K562 (cell line): ENCODE data around the gene HBG1. TPM values are rescaled to one million over a fixed set of nuclear protein-coding genes. Genes with fewer than 3 reads are reported as not detected.

Experiments used
- BCOR ChIP-seq: fragments of 450-650 bp; IDR thresholded peaks from 2 replicates; pipeline ENCODE4 v1.6.1; 2016
- CBFA2T3 ChIP-seq: fragments of 450-650 bp; IDR thresholded peaks from 2 replicates; pipeline ENCODE4 v1.6.1; 2017
- CC2D1A ChIP-seq: fragments of 450-650 bp; IDR thresholded peaks from 2 replicates; pipeline ENCODE4 v1.6.1; 2017; ENCODE audit warnings: mild to moderate bottlenecking
- CHD7 ChIP-seq: fragments of 200-600 bp; sonication (generic); IDR thresholded peaks from one replicate; pipeline ENCODE4 v1.6.1; 2012; ENCODE audit warnings: mild to moderate bottlenecking, low read depth, low read length, inconsistent platforms
- GTF2E2 ChIP-seq: fragments of 200-800 bp; sonication (Bioruptor generic); IDR thresholded peaks from 2 replicates; pipeline ENCODE4 v1.6.1; 2016; ENCODE audit warnings: missing genetic modification characterization, missing compliant biosample characterization
- HNRNPLL ChIP-seq: fragments of 200-400 bp; formaldehyde crosslinking; IDR thresholded peaks from 2 replicates; pipeline ENCODE4 v1.6.1; 2017; ENCODE audit warnings: low read length, low read depth, mild to moderate bottlenecking; ENCODE audit not compliant: poor library complexity, severe bottlenecking
- NKRF ChIP-seq: fragments of 450-650 bp; IDR thresholded peaks from 2 replicates; pipeline ENCODE4 v1.6.1; 2016; ENCODE audit warnings: borderline replicate concordance
- PHTF2 ChIP-seq: fragments of 250-450 bp; sonication (Bioruptor Pico); IDR thresholded peaks from 2 replicates; pipeline ENCODE4 v1.5.0; 2021; ENCODE audit warnings: mild to moderate bottlenecking
- POLR2G ChIP-seq: fragments of 200-400 bp; formaldehyde crosslinking; IDR thresholded peaks from 2 replicates; pipeline ENCODE4 v1.6.1; 2017; ENCODE audit warnings: low read depth, mild to moderate bottlenecking, antibody characterized with exemption, low read length, moderate library complexity
- RFX5 ChIP-seq: IDR thresholded peaks from 2 replicates; pipeline ENCODE4 v1.6.1; 2011; ENCODE audit warnings: low read depth, mild to moderate bottlenecking, improper control_type of control experiment, low read length
- TRIM24 ChIP-seq, 2 experiments: fragments of 450-650 bp; IDR thresholded peaks; 2 replicates each; pipeline ENCODE4 v1.6.1; 2016
- TRIM28 ChIP-seq: fragments of 450-650 bp; IDR thresholded peaks from 2 replicates; pipeline ENCODE4 v1.6.1; 2017
- ZNF146 ChIP-seq: IDR thresholded peaks from one replicate; pipeline ENCODE4 v1.6.1; 2018; ENCODE audit warnings: missing compliant biosample characterization; ENCODE audit not compliant: unreplicated experiment
- ZNF174 ChIP-seq: fragments of 250-450 bp; sonication (Bioruptor Pico); IDR thresholded peaks from 2 replicates; pipeline ENCODE4 v1.4.0; 2020; ENCODE audit warnings: mild to moderate bottlenecking
- ZNF644 ChIP-seq: fragments of 200-800 bp; sonication (Bioruptor generic); IDR thresholded peaks from 2 replicates; pipeline ENCODE4 v1.6.1; 2016; ENCODE audit warnings: low read depth, missing genetic modification characterization, missing compliant biosample characterization
- ZNF695 ChIP-seq: fragments of 450-650 bp; formaldehyde crosslinking; IDR thresholded peaks from 2 replicates; pipeline ENCODE4 v1.4.0; 2020; ENCODE audit warnings: mild to moderate bottlenecking, moderate library complexity
- ZNF77 ChIP-seq: fragments of 250-450 bp; sonication (Bioruptor Pico); IDR thresholded peaks from 2 replicates; pipeline ENCODE4 v1.5.0; 2020
- polyA plus RNA-seq, 8 experiments: library from polyadenylated mRNA; depleted of rRNA in 4 of 8; stranded (reverse) in 5 of 8; unstranded in 3 of 8; fragments of >200 nt; fragmentation: Nextera tagmentation in 2 of 8; fragmentation: Illumina TruSeq in 1 of 8; extraction: Ambion mirVana in 2 of 8; extraction: Trizol in 1 of 8; gene quantifications; 2 replicates each; pipeline versions ENCODE4 v1.2.1 to v1.2.3, GENCODE V29; 2011 to 2014; ENCODE audit warnings: inconsistent platforms in 1 of 8, missing spikeins in 1 of 8
- total RNA-seq, 7 experiments: library from RNA; depleted of rRNA in 6 of 7; stranded (reverse); fragments of >200 nt in 6 of 7; fragmentation: Illumina TruSeq in 2 of 7; extraction: Trizol in 2 of 7; gene quantifications; 2 replicates each; pipeline versions ENCODE4 v1.2.1 to v1.2.3, GENCODE V29; 2011 to 2021; ENCODE audit warnings: low replicate concordance in 1 of 7

The HBG1 gene
- total and polyA plus RNA-seq, 9 of the 15 experiments (the other 6 are each of a cell fraction or from before 2014, with no cell fraction given), result 1,066 to 16,338 (median 4,898) TPM

GRCh38 chr11:5288108-5288905 is 38.6 kb upstream of the HBG1 start (continued):
- TF ChIP-seq CHD7, result no peak
- no peak for TF ChIP-seq BCOR
- TF ChIP-seq ZNF146, result no peak
- no peak for TF ChIP-seq ZNF77 (CRISPR knock-in tag)
- peak; percentile 52; the same call in 1 of the 2 replicates for TF ChIP-seq ZNF644 (tag)
- no peak for TF ChIP-seq RFX5
- TF ChIP-seq ZNF695 (CRISPR knock-in tag), result no peak
- peak; percentile 26; the same call in 1 of the 2 replicates for TF ChIP-seq NKRF
- TF ChIP-seq POLR2G, result no peak
- TF ChIP-seq CBFA2T3, result peak; percentile 95
- TF ChIP-seq TRIM24 (IDR thresholded peaks at IDR 0.05), result 0 out of 4 replicates have a peak, but pooled peaks of 1 of the 2 experiments have one; percentile 49
- TF ChIP-seq HNRNPLL, result no peak
- no peak for TF ChIP-seq ZNF174 (CRISPR knock-in tag)
- no peak for TF ChIP-seq GTF2E2 (tag)
- TF ChIP-seq PHTF2 (CRISPR knock-in tag), result no peak
- no peak for TF ChIP-seq TRIM28
- peak; percentile 82; the same call in 1 of the 2 replicates for TF ChIP-seq CC2D1A
